B cell (primary cell): Measurements from ENCODE around the gene SCUBE1. TPM values are rescaled to one million over a fixed set of nuclear protein-coding genes. Genes with fewer than 3 reads are reported as not detected.

Experiments used
- ATAC-seq: fragments of 200-7000 bp; cut with Tn5 transposase; one replicate; pipeline ENCODE4 v1.10.0; 2021; ENCODE audit warnings: low read depth, mild to moderate bottlenecking, moderate number of reproducible peaks, moderate library complexity
- CTCF ChIA-PET: fragments of 350-600 bp; sonication (Branson Sonifier 250); formaldehyde crosslinking; loops from one replicate; lab custom pipeline; 2021; ENCODE audit warnings: antibody characterized with exemption, inconsistent platforms; lab: Charles Lee
- POLR2A ChIA-PET: fragments of 350-600 bp; sonication (Branson Sonifier 250); formaldehyde crosslinking; loops from one replicate; lab custom pipeline; 2021; ENCODE audit warnings: antibody characterized with exemption; lab: Charles Lee
- DNase-seq: peaks from one replicate; pipeline ENCODE4 v3.0.0; 2013
- H2AFZ ChIP-seq: 2 replicates; pipeline ENCODE4 v1.6.1; 2012; ENCODE audit warnings: mild to moderate bottlenecking, low read depth, low read length; ENCODE audit not compliant: insufficient read depth, poor library complexity, severe bottlenecking
- H3K27ac ChIP-seq, 2 donors: 1 replicate in 1 of 2; 2 replicates in 1 of 2; pipeline ENCODE4 v1.5.1; 2012 to 2013; ENCODE audit warnings: low read length in 2 of 2, mild to moderate bottlenecking in 2 of 2, moderate library complexity in 1 of 2
- H3K27me3 ChIP-seq, 4 experiments: fragments of 200-600 bp in 1 of 4; sonication (generic) in 1 of 4; replicated peaks in 1 of 4; 1 replicate in 2 of 4; 2 replicates in 2 of 4; pipeline versions ENCODE4 v1.6.1 to v1.7.0; 2013 to 2016; ENCODE audit warnings: low read length in 3 of 4, mild to moderate bottlenecking in 2 of 4, mixed read lengths in 1 of 4, moderate library complexity in 1 of 4; ENCODE audit not compliant: insufficient read depth in 4 of 4, control insufficient read depth in 3 of 4; ENCODE audit errors: control extremely low read depth in 1 of 4
- H3K36me3 ChIP-seq, 2 experiments: replicated peaks in 1 of 2; 1 replicate in 1 of 2; 2 replicates in 1 of 2; pipeline versions ENCODE4 v1.6.1 to v1.7.1; 2013; ENCODE audit warnings: low read length in 1 of 2; ENCODE audit not compliant: insufficient read depth in 2 of 2, control insufficient read depth in 1 of 2; ENCODE audit errors: control extremely low read depth in 1 of 2, extremely low read depth in 1 of 2
- H3K4me1 ChIP-seq, 2 donors: fragments of 200-600 bp in 1 of 2; sonication (generic) in 1 of 2; 1 replicate in 1 of 2; 2 replicates in 1 of 2; pipeline versions ENCODE4 v1.5.1 to v1.6.1; 2013 to 2017; ENCODE audit warnings: low read length in 2 of 2; ENCODE audit not compliant: control insufficient read depth in 2 of 2, insufficient read depth in 2 of 2
- H3K4me2 ChIP-seq: replicated peaks from 2 replicates; pipeline ENCODE3; 2012; ENCODE audit warnings: mild to moderate bottlenecking, low read depth, low read length; ENCODE audit not compliant: poor library complexity, severe bottlenecking
- H3K4me3 ChIP-seq, 5 experiments: fragments of 200-600 bp in 1 of 5; sonication (generic) in 1 of 5; 1 replicate in 3 of 5; 2 replicates in 2 of 5; pipeline versions ENCODE4 v1.5.1 to v1.7.0; 2011 to 2016; ENCODE audit warnings: low read length in 4 of 5, mild to moderate bottlenecking in 4 of 5, low read depth in 2 of 5, control low read depth in 1 of 5, moderate library complexity in 1 of 5; ENCODE audit not compliant: insufficient read depth in 1 of 5; ENCODE audit errors: control extremely low read depth in 1 of 5, extremely low read depth in 1 of 5
- H3K79me2 ChIP-seq: fragments of 200-600 bp; sonication (generic); one replicate; pipeline ENCODE4 v1.6.0; 2016; ENCODE audit warnings: low read length; ENCODE audit not compliant: control insufficient read depth, insufficient read depth
- H3K9ac ChIP-seq: fragments of 200-600 bp; sonication (generic); 2 replicates; pipeline ENCODE4 v1.6.1; 2017; ENCODE audit warnings: mild to moderate bottlenecking, low read length, moderate library complexity
- H3K9me3 ChIP-seq, 3 donors: one replicate each; pipeline versions ENCODE4 v1.6.1 to v1.7.1; 2013; ENCODE audit warnings: low read length in 2 of 3; ENCODE audit not compliant: control insufficient read depth in 2 of 3, insufficient read depth in 1 of 3; ENCODE audit errors: control extremely low read depth in 1 of 3
- H4K20me1 ChIP-seq: 2 replicates; pipeline ENCODE4 v1.6.0; 2012; ENCODE audit warnings: mild to moderate bottlenecking, low read length; ENCODE audit not compliant: insufficient read depth, control insufficient read depth, poor library complexity, severe bottlenecking
- H3K27ac Mint-ChIP-seq: one replicate; pipeline ENCODE4 v1.8.0; 2021; ENCODE audit warnings: mixed read lengths
- H3K27me3 Mint-ChIP-seq: one replicate; pipeline ENCODE4 v1.8.0; 2021; ENCODE audit warnings: mixed read lengths
- H3K4me1 Mint-ChIP-seq: one replicate; pipeline ENCODE4 v1.8.0; 2021; ENCODE audit warnings: mixed read lengths
- H3K4me3 Mint-ChIP-seq: one replicate; pipeline ENCODE4 v1.8.0; 2021; ENCODE audit warnings: mixed read lengths
- H3K9me3 Mint-ChIP-seq: one replicate; pipeline ENCODE4 v1.8.0; 2022; ENCODE audit warnings: mixed read lengths; ENCODE audit not compliant: insufficient read depth
- CTCF ChIP-seq: fragments of 200-600 bp; IDR thresholded peaks from one replicate; pipeline ENCODE4 v1.8.0; 2022; ENCODE audit warnings: antibody characterized with exemption, mild to moderate bottlenecking
- EZH2 ChIP-seq: IDR thresholded peaks from 2 replicates; pipeline ENCODE4 v1.6.1; 2012; ENCODE audit warnings: borderline replicate concordance, low read depth, mild to moderate bottlenecking, moderate library complexity, low read length; ENCODE audit not compliant: insufficient read depth, poor library complexity, severe bottlenecking
- WGBS: methylation state at CpG from one replicate; pipeline ENCODE4 v1.1.5; 2013; ENCODE audit warnings: missing lambda C conversion rate; ENCODE audit not compliant: insufficient coverage; 5-methylcytosine and 5-hydroxymethylcytosine counted together
- intact Hi-C: fragments of 100-400 bp; cut with micrococcal nuclease; formaldehyde crosslinking; loops from one replicate; pipeline ENCODE4 v1.10.0; 2022
- polyA plus RNA-seq: library from polyadenylated mRNA; depleted of rRNA; stranded (reverse); fragments of >200 nt; gene quantifications from 2 replicates; pipeline ENCODE4 v1.2.3, GENCODE V29; 2012
- total RNA-seq, 2 donors: library from RNA; stranded (reverse); fragments of 120-200 nt in 1 of 2; gene quantifications; 1 replicate in 1 of 2; 2 replicates in 1 of 2; pipeline versions ENCODE4 v1.2.3 to v1.2.4, GENCODE V29; 2013 to 2022

The SCUBE1 gene
- total and polyA plus RNA-seq, 2 donors (not counting 1 experiment from before 2014, with no cell fraction given): not detected

- Histone ChIP-seq H4K20me1 (no peaks in the 10 kb centered on the region), H3K4me1 (peaks cover 0 to 5% of the 10 kb centered on the region in 2 donors), H3K27me3 (peaks cover 0 to 5% (median 0%) of the 10 kb centered on the region in 4 experiments), H3K36me3 (no peaks in the 10 kb centered on the region), H3K9ac (no peak overlapping the region), H3K9me3 (peaks cover 0 to 12% (median 2%) of the 10 kb centered on the region in 3 donors), H3K4me2 (no peak overlapping the region), H3K79me2 (no peaks in the 10 kb centered on the region), H2AFZ (no peak overlapping the region), H3K27ac (no peak overlapping the region), H3K4me3 (no peak overlapping the region)
- Mint-ChIP-seq H3K4me3 (no peak overlapping the region), H3K9me3 (no peaks in the 10 kb centered on the region), H3K27me3 (peaks cover 13% of the 10 kb centered on the region), H3K27ac (no peak overlapping the region), H3K4me1 (no peaks in the 10 kb centered on the region)
- 95% methylated on average over 8 of the region's 13 CpGs for WGBS
- ChIA-PET POLR2A (no interaction called here), CTCF (interaction anchor here (0.7 kb wide), 1 partner anchor 32 kb away, joined by 4 read pairs; no protein-coding TSS in a partner anchor)
- TF ChIP-seq CTCF (no peak), EZH2 (no peak)
- ATAC-seq (no peak), DNase-seq (no peak)
- intact Hi-C loops: no loop called here
These were observed 18.0 kb downstream of the SCUBE1 start for GRCh38 chr22:43325176-43325575.

GRCh38 chr22:43320943-43321900 lies 21.9 kb downstream of the SCUBE1 start:
- 76% methylated on average over 15 of the region's 21 CpGs for WGBS
- ATAC-seq (no peak), DNase-seq (no peak)
- Histone ChIP-seq H3K9ac (no peak overlapping the region), H4K20me1 (no peaks in the 10 kb centered on the region), H3K27me3 (peaks cover 0 to 5% (median 0%) of the 10 kb centered on the region in 4 experiments), H3K9me3 (peaks cover 0 to 12% (median 2%) of the 10 kb centered on the region in 3 donors), H3K4me3 (no peak overlapping the region), H3K27ac (no peak overlapping the region), H2AFZ (peak overlapping the region; percentile 54), H3K79me2 (no peaks in the 10 kb centered on the region), H3K4me2 (no peak overlapping the region), H3K4me1 (peaks cover 0 to 5% of the 10 kb centered on the region in 2 donors), H3K36me3 (no peaks in the 10 kb centered on the region)
- H3K9me3 Mint-ChIP-seq: no peaks in the 10 kb centered on the region
- TF ChIP-seq EZH2 (no peak), CTCF (no peak)
- ChIA-PET POLR2A (no interaction called here), CTCF (no interaction called here)
- intact Hi-C loops: no loop called here
- no peaks in the 10 kb centered on the region for H3K4me1 Mint-ChIP-seq
- H3K27me3 Mint-ChIP-seq: peaks cover 4% of the 10 kb centered on the region
- H3K4me3 Mint-ChIP-seq: no peak overlapping the region
- H3K27ac Mint-ChIP-seq: no peak overlapping the region
